Inflammatory macrophage (primary cell): ENCODE results near the gene HSD11B1.

Experiments
- DNase-seq, 2 donors: peaks; one replicate each; pipeline ENCODE4 v3.0.0-alpha.2; 2020 to 2022

HSD11B1 gene

GRCh38 chr1:209691237-209691636 lies 13.4 kb upstream of the HSD11B1 start:
- DNase-seq: no peak

DNA sequence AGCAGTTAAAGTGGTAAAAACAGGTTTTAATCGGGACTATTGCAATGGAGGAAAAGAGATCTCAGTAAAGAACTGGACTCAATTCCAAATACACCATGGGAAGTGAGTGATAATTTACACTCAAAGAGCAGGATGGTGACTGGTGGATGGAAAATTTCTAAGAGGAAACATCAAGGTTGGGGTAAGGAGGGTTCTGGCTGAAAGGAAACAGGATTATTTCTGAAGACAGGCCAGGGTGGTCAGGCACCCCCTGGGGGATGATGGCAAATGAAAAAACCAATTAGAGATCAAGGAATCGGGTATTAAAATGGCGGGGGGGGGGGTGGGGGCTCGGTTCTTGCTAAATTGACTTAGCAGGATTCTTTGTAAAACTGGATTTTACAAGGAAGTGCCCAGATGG lies 12.3 kb upstream of the HSD11B1 start:
- no peak for DNase-seq

DNA sequence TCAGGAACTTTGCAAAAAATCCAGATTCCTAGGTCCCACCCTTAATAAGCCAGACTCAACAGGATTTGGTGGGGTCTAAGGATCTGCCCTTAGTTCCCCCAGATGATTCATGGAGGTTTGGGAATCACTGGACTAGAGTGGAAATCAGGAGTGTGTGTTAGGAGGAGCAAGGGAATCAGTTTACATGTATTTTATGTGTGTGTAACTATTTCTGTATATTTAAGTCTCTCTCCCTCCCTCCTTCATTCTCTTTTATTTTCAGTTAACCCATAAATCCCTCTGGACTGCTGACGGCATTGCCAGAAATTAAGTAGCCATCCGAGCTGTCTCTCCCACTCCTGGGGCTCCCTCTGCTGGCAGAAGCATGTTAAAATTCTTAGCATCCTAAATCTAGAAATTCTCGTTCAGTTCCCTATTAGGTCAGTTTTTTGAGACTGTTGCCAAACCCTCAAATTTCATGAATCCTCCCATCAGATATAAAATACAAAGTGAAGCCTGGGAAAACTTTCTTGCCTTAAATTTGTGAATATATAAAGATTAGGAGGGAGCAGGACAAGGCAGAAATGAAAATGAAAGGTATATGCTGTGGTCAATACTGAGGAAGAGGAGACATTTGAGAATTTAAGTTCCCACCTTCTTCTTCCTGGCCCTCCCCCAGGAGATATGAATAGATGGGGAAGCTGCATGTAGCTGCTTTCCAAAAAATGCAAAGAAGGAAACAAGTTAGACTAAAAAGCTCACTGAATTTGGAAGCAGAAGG lies 11.7 kb upstream of the HSD11B1 start:
- DNase-seq: peak; percentile 83 to 84

- DNase-seq: no peak
Measured at GRCh38 chr1:209696673-209697072, 8.0 kb upstream of the HSD11B1 start.

GRCh38 chr1:209697126-209697525 lies 7.5 kb upstream of the HSD11B1 start:
- no peak for DNase-seq

GRCh38 chr1:209700686-209701085 lies 4.0 kb upstream of the HSD11B1 start:
- DNase-seq: peak; percentile 15 to 20

DNA sequence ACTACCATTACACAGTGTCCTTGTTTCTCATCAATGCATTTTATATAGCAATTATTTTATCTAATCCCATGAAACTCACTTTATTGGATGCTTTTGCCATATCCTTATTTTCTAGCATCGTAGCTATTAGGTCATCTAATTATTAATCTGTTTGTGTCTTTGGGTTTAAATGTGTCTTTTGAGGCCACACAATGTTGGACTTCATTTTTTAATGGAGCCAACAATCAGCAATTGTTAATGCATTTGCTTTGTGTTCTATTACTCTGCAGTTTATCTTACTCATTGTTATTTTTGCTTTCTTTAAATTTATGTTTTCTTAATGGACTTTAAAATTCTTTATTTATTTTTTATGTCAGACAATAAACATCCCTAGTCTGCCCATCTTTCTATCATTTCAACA lies 1.8 kb upstream of the HSD11B1 start:
- no peak for DNase-seq

- peak; percentile 39 to 57 for DNase-seq
Measured at GRCh38 chr1:209703834-209704504, 677 bp upstream of the HSD11B1 start.

DNA sequence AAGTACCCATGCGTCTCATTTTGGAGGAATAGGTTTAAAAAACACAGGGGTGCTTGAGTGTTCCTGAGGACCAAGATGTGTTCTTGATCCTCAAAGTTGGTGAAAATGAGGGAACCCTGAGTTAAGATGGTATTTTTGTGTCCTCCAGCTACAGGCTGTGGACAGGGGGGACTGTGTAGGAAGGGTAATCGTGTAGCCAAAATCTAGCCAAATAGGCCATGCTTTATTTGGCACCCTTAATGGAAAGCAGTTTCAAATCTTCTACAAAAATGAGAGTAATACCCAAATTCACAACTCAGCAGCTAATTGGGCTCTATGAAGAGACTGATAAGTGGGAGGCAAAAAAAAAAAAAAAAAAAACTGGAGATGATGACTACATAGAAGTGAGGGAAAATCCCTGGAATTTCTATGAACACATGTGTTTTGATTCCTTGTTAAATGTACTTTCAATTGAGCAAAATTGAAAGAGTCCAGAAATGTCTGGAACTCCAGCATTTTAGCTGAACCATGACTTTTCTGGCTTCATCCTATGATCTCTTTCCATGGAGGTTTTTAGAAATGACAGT lies 470 bp downstream of the HSD11B1 start:
- no peak for DNase-seq

DNA sequence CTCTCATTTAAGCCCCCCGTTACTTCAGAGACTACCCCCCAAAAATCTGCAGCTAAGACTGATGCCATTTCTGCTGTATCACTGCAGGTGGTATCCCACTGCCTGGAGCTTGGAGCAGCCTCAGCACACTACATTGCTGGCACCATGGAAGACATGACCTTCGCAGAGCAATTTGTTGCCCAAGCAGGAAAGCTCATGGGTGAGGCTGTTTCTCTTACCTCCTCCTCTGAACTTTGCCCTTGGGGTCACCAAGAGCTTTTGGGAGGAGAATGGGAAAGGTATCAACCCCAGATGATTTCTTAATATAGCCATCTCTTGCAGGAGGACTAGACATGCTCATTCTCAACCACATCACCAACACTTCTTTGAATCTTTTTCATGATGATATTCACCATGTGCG lies 2.0 kb downstream of the HSD11B1 start:
- no peak for DNase-seq

GRCh38 chr1:209707308-209707707 lies 2.7 kb downstream of the HSD11B1 start:
- no peak for DNase-seq

GRCh38 chr1:209708297-209708696 lies 3.7 kb downstream of the HSD11B1 start:
- DNase-seq: no peak

GRCh38 chr1:209710093-209710492 lies 5.4 kb downstream of the HSD11B1 start:
- no peak for DNase-seq

GRCh38 chr1:209710847-209711246 lies 6.2 kb downstream of the HSD11B1 start:
- no peak for DNase-seq

DNA sequence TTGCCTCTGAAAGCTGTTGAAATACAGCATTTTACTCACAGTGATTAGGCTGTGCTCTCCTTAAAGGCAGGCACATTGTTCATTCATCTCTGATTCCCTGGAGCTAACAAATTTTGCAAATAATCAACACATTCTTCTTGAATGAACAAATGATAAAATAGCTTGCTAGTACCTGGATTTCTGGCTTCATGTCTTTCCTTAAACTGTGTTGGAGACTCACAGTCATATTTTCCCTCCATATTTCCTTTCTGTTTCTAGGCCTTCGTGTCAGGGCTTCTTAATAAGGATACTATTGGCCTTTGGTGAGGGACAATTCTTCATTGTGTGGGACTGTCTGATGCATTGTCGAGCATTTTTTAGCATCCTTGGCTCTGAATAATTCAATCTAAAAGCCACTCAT lies 9.7 kb downstream of the HSD11B1 start:
- DNase-seq: no peak

DNA sequence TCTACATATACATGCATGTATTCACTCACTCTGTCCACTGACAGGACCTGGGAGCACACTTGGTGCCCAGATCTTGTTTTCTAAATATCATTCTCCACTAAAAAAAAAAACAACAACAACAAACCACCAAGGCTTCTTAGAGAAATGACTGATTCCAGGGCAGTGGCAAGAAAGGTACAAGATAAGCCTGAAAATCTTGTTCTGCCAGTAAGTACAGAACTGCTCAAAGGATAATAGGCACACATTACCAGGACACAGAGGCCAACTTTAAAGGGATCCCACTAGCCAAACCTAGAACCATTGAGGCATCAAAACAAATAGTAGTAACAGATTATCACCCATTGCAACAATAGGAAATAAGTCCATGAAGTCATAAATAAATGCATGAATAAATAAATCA lies 10.7 kb downstream of the HSD11B1 start:
- DNase-seq: no peak

GRCh38 chr1:209717818-209718217 lies 13.2 kb downstream of the HSD11B1 start:
- DNase-seq: no peak

DNA sequence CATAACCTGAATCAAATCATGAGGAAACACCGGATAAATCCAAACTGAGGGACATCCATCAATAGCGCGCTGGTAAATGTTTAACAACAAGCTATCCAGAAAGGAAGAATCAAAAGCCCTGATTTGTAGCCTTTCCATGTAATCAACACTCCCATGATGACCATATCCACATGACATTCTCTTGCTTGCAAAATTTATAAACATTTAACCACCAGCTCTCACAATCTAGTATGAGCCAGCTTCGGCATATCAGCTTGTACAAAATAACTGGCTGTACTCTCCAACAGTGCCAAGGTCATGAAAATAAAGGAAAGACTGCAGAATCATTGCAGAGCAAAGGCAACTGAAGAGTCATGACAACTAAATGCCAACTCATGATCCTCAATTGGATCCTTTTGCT lies 15.7 kb downstream of the HSD11B1 start:
- no peak for DNase-seq

GRCh38 chr1:209720826-209721225 lies 16.2 kb downstream of the HSD11B1 start:
- DNase-seq: no peak

DNA sequence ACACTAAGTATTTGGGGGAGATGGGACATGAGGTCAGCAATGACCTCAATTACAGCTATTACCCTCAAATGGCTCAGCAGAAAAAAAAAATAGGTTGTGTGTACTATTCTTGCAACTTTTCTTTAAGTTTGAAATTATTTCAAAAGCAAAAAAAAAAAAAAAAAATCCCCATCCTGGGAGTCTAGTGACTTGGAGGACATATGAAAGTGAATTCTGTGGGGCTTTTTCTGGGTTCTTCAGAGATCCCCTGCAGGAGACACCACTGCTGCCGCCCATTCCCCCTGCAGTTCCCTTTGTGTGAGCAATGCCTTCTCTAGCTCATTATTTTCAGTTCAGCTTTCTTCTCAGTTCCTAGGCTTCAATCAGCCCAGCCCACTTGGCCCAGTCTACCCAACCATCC lies 16.7 kb downstream of the HSD11B1 start:
- DNase-seq: no peak

GRCh38 chr1:209723265-209723664 lies 18.6 kb downstream of the HSD11B1 start:
- no peak for DNase-seq

- DNase-seq: no peak
Measured at GRCh38 chr1:209723756-209724693, 19.4 kb downstream of the HSD11B1 start.

GRCh38 chr1:209727286-209727685 lies 22.6 kb downstream of the HSD11B1 start:
- no peak for DNase-seq
